Caco-2 (cell line): ENCODE results near the gene KLF6. TPM values are rescaled to one million over a fixed set of nuclear protein-coding genes. Genes with fewer than 3 reads are reported as not detected.
A peak's percentile ranks its signal among the peaks of the same experiment; 100 is the strongest.

ENCODE experiments used
- BruUV-seq: library from RNA; stranded (reverse); fragments of 400-500 nt; replicated peaks from 2 replicates; lab custom pipeline; 2021; lab: Mats Ljungman, UMichigan
- CTCF ChIA-PET: fragments of 300-600 bp; sonication (Branson Sonifier 250); formaldehyde crosslinking; loops from one replicate; lab custom pipeline; 2022; ENCODE audit warnings: antibody characterized with exemption; lab: Charles Lee
- POLR2A ChIA-PET: fragments of 300-600 bp; sonication (Branson Sonifier 250); formaldehyde crosslinking; loops from one replicate; lab custom pipeline; 2022; ENCODE audit warnings: antibody characterized with exemption; lab: Charles Lee
- DNase-seq, 2 experiments: peaks; one replicate each; pipeline versions ENCODE4 v3.0.0 to v3.0.0-alpha.2; 2020 to 2022
- H3K27me3 ChIP-seq: replicated peaks from 2 replicates; pipeline ENCODE4 v1.6.0; 2011; ENCODE audit warnings: low read length; ENCODE audit not compliant: control insufficient read depth, insufficient read depth
- H3K36me3 ChIP-seq: 2 replicates; pipeline ENCODE4 v1.5.1; 2011; ENCODE audit warnings: low read length; ENCODE audit not compliant: control insufficient read depth, insufficient read depth
- H3K4me1 ChIP-seq: fragments of 250-450 bp; sonication (Bioruptor Pico); 2 replicates; pipeline ENCODE4 v1.5.1; 2020; ENCODE audit warnings: mild to moderate bottlenecking
- H3K4me3 ChIP-seq: 2 replicates; pipeline ENCODE4 v1.5.1; 2011; ENCODE audit warnings: low read depth, mild to moderate bottlenecking, control low read depth, low read length
- H3K9me3 ChIP-seq: fragments of 250-450 bp; sonication (Bioruptor Pico); 2 replicates; pipeline ENCODE4 v1.5.1; 2020; ENCODE audit warnings: mild to moderate bottlenecking, moderate library complexity
- H3K27ac Mint-ChIP-seq: one replicate; pipeline ENCODE4 v1.8.0; 2022; ENCODE audit warnings: mixed read lengths; ENCODE audit not compliant: unreplicated experiment
- H3K27me3 Mint-ChIP-seq: one replicate; pipeline ENCODE4 v1.8.0; 2022; ENCODE audit warnings: mixed read lengths; ENCODE audit not compliant: insufficient read depth, unreplicated experiment
- H3K36me3 Mint-ChIP-seq: one replicate; pipeline ENCODE4 v1.8.0; 2022; ENCODE audit warnings: mild to moderate bottlenecking, mixed read lengths; ENCODE audit not compliant: insufficient read depth, unreplicated experiment
- H3K4me1 Mint-ChIP-seq: one replicate; pipeline ENCODE4 v1.8.0; 2022; ENCODE audit warnings: low read depth, mixed read lengths; ENCODE audit not compliant: unreplicated experiment
- H3K4me3 Mint-ChIP-seq: one replicate; pipeline ENCODE4 v1.8.0; 2022; ENCODE audit warnings: mild to moderate bottlenecking, moderate library complexity, mixed read lengths; ENCODE audit not compliant: unreplicated experiment
- H3K9me3 Mint-ChIP-seq: one replicate; pipeline ENCODE4 v1.8.0; 2022; ENCODE audit warnings: mixed read lengths; ENCODE audit not compliant: unreplicated experiment
- CTCF ChIP-seq, 2 experiments: fragments of 200-600 bp in 1 of 2; IDR thresholded peaks; 1 replicate in 1 of 2; 2 replicates in 1 of 2; pipeline versions ENCODE4 v1.5.1 to v1.8.0; 2011 to 2022; ENCODE audit warnings: antibody characterized with exemption in 1 of 2, control low read depth in 1 of 2, inconsistent platforms in 1 of 2, low read depth in 1 of 2, low read length in 1 of 2, mild to moderate bottlenecking in 1 of 2, moderate library complexity in 1 of 2; ENCODE audit not compliant: insufficient read depth in 1 of 2, severe bottlenecking in 1 of 2, unreplicated experiment in 1 of 2
- intact Hi-C: fragments of 100-400 bp; cut with micrococcal nuclease; formaldehyde crosslinking; loops from one replicate; pipeline ENCODE4 v1.10.0; 2022; ENCODE audit not compliant: unreplicated experiment
- total RNA-seq: library from RNA; stranded (reverse); gene quantifications from 2 replicates; pipeline ENCODE4 v1.2.3, GENCODE V29; 2022

KLF6 gene
- total RNA-seq, 1 experiment from 2014 or later: 84.5 TPM

DNA sequence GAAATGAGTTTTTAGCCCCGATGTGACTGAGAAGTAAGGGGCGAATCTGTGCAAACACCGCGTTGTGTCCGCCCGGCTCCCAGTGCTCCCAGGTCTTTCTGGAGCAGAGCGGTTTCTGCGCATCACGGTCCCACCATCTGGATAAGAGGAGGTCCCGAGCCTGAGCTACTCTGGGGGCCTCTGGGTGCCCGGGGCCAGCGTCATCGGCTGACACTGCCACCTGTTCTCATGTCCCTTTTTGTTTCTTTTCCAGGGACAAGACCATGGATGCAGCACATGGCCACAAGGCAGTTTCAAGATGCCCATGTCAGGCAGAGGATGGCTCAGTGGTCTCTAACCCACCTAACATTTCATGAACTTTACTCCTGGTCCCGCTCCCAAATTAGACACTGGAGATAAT, 24.9 kb downstream of the KLF6 start:
- Mint-ChIP-seq H3K36me3 (no peaks in the 10 kb centered on the region), H3K4me1 (peaks cover 80% of the 10 kb centered on the region), H3K9me3 (no peaks in the 10 kb centered on the region), H3K27me3 (no peaks in the 10 kb centered on the region), H3K27ac (peak overlapping the region; percentile 78), H3K4me3 (no peak overlapping the region)
- intact Hi-C loops: loop anchor here (5.0 kb wide), 1 partner anchor 103 kb away; no protein-coding TSS in a partner anchor
- ChIA-PET POLR2A (no interaction called here), CTCF (no interaction called here)
- Histone ChIP-seq H3K4me3 (no peak overlapping the region), H3K36me3 (no peaks in the 10 kb centered on the region), H3K27me3 (no peaks in the 10 kb centered on the region), H3K9me3 (no peaks in the 10 kb centered on the region), H3K4me1 (peaks cover 95% of the 10 kb centered on the region)
- no TSS peak for BruUV-seq
- no peak for DNase-seq
- TF ChIP-seq CTCF (IDR thresholded peaks at IDR 0.05; ENCODE audit: insufficient read depth in 1 of 2, low read depth in 1 of 2, low read length in 1 of 2, severe bottlenecking in 1 of 2, unreplicated experiment in 1 of 2): no peak

GRCh38 chr10:3759397-3759796, 25.6 kb downstream of the KLF6 start:
- BruUV-seq: no TSS peak
- ChIA-PET POLR2A (no interaction called here), CTCF (no interaction called here)
- Histone ChIP-seq H3K4me3 (no peak overlapping the region), H3K36me3 (no peaks in the 10 kb centered on the region), H3K27me3 (no peaks in the 10 kb centered on the region), H3K4me1 (peaks cover 95% of the 10 kb centered on the region), H3K9me3 (no peaks in the 10 kb centered on the region)
- peak overlapping the region; percentile 78 for H3K27ac Mint-ChIP-seq
- no peak overlapping the region for H3K4me3 Mint-ChIP-seq
- peaks cover 83% of the 10 kb centered on the region for H3K4me1 Mint-ChIP-seq
- TF ChIP-seq CTCF (IDR thresholded peaks at IDR 0.05; ENCODE audit: insufficient read depth in 1 of 2, low read depth in 1 of 2, low read length in 1 of 2, severe bottlenecking in 1 of 2, unreplicated experiment in 1 of 2): no peak
- H3K27me3 Mint-ChIP-seq: no peaks in the 10 kb centered on the region
- no peaks in the 10 kb centered on the region for H3K36me3 Mint-ChIP-seq
- intact Hi-C loops: no loop called here
- no peak for DNase-seq
- no peaks in the 10 kb centered on the region for H3K9me3 Mint-ChIP-seq

- CTCF ChIA-PET: no interaction called here
- peaks cover 76% of the 10 kb centered on the region for H3K4me1 Mint-ChIP-seq
These were observed 26.5 kb downstream of the KLF6 start for GRCh38 chr10:3758491-3758970.

More at GRCh38 chr10:3758491-3758970, 26.5 kb downstream of the KLF6 start:
- Mint-ChIP-seq H3K36me3 (no peaks in the 10 kb centered on the region), H3K27me3 (no peaks in the 10 kb centered on the region), H3K4me3 (no peak overlapping the region), H3K9me3 (no peaks in the 10 kb centered on the region), H3K27ac (peak overlapping the region; percentile 45)
- POLR2A ChIA-PET: no interaction called here
- no peaks in the 10 kb centered on the region for H3K36me3 ChIP-seq
- no peaks in the 10 kb centered on the region for H3K9me3 ChIP-seq
- intact Hi-C loops: no loop called here
- H3K4me3 ChIP-seq: no peak overlapping the region
- no peaks in the 10 kb centered on the region for H3K27me3 ChIP-seq
- DNase-seq: no peak
- BruUV-seq: no TSS peak
- TF ChIP-seq CTCF (IDR thresholded peaks at IDR 0.05; ENCODE audit: insufficient read depth in 1 of 2, low read depth in 1 of 2, low read length in 1 of 2, severe bottlenecking in 1 of 2, unreplicated experiment in 1 of 2): peak in 1 of 2 experiments; percentile 11
- H3K4me1 ChIP-seq: peaks cover 89% of the 10 kb centered on the region
